NCI-H345 treated with DMSO at 0.1 percent for 48 hours (cell line): ENCODE measurements around the gene ITGAE.
"Not testable (repeated sequence)": the region's sequence is repeated elsewhere in the genome, so short reads cannot be mapped to it uniquely, and the experiment has no call there.

Source experiments
- DNase-seq: peaks from one replicate; lab custom pipeline; 2025; ENCODE audit not compliant: unreplicated experiment; lab: John Stamatoyannopoulos, UW

Gene ITGAE

DNA sequence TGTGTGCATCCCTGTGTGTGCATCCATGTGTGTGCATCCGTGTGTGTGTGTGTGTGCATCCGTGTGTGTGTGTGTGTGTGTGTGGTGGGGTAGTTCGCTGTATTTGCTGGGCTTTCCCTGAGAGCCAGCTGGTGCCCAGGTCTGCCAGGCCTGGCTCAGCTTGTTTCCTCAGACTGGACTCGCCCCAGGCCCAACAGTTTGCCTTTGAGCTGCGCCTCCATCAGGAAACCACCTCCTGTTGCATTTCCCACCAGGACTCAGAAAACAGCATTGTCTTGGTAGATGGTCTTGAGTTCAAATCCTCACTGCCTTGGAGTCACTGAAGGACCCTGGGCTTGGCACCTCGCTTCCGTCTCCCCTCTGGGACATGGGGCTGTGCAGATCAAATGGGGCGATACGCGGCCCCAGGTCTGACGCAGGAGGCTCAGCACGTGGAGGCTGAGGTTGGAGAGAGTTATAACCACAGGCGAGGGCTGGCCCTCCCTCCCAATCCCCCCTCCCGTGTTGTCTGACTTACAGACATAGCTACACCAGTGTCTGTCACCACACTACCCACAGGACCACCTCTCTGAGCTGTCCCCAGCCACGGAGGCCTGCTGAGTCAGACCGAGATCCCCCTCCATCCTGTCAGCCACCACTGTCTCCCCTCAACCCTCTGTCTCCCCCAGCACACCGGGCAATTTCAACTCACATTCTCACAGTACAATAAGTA lies 4.7 kb downstream of the ITGAE start:
- no peak for DNase-seq

DNA sequence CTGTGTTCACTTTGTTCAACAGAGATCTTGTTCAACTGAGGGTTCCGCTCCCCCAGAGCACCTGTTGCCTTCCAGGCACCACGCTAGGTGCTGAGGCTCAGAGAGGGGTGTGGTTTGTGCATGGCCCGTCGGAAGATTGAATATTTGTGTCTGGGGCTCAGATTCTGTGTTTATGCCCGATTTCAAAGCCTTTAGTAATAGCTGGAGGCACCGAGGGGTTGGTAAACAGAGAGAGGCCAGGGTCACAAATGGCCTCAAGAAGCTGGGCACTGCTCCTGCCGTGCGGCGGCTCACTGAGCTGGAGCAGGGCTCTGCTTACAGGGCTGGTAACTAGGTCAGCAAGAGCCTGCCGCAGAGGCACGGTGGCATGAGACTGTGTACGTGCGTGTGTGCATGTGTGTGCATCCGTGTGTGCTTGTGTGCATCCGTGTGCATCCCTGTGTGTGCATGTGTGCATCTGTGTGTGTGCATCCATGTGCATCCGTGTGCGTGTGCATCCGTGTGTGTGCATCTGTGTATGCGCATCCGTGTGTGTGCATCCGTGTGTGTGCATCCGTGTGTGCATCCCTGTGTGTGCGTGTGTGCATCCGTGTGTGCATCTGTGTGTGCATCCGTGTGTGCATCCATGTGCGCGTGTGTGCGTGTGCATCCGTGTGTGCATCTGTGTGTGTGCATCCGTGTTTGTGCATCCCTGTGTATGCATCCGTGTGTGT lies 5.4 kb downstream of the ITGAE start:
- no peak for DNase-seq

DNA sequence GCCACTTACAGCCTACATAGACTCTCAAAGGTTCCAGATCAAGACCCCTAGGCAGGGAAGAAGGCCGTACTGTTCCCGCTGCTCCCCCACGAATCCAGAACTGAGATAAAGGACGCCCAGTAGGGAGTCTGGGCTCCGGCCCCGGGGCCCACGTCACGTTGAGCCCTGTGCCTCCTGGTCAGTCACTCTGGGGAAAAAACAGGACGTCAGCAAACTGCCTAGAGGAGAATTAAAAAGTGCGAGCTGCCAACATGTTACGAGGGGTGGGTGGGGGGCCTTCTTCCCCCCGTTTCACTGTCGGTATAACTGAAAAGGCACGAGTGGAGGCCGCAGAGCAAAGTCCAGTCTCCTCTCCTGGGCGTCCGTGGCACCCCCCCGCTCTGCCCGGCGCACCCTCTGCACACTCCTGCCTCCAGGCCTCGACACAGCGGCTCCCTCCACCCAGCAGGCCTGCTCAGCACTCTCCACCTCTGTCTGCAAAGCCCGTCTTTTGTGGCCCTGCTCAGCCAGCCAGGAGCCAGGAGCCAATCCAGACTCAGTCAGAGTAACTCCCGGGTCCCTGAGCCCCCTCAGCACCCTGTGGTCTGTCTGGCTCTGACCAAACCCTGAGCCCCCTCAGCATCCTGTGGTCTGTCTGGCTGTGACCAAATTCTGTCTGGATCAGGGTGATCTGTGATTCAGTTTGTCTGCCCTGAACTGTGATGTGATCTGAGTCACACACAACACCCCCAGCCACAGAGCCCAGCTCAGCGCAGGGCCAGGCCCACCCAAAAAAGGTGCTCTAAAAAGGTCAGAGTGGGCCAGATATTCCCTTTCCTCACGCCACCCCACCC lies 6.2 kb downstream of the ITGAE start:
- no peak for DNase-seq

DNA sequence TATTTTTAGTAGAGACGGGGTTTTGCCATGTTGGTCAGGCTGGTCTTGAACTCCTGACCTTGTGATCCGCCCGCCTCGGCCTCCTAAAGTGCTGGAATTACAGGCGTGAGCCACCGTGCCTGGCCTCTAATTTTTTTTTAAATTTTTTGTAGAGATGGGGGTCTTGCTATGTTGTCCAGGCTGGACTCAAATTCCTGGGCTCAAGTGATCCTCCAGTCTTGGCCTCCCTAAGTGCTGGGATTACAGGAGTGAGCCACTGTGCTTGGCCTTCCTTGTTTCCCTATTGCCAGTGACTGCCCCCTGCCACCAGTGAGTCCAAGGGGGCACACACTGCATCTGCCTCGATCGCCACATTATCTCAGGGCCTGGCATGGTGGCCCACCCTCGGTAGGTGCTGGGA lies 6.8 kb downstream of the ITGAE start:
- DNase-seq, result not testable (repeated sequence)

DNA sequence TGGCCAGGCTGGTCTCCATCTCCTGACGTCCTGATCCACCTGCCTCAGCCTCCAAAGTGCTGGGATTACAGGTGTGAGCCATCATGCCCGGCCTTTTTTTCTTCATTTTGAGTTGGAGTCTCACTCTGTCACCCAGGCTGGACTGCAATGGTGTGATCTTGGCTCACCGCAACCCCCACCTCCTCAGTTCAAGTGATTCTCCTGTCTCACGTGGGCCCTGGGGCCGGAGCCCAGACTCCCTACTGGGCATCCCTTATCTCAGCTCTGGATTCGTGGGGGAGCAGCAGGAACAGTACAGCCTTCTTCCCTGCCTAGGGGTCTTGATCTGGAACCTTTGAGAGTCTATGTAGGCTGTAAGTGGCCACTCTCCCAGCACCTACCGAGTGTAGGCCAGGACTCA lies 7.7 kb downstream of the ITGAE start:
- DNase-seq, result not testable (repeated sequence)

DNA sequence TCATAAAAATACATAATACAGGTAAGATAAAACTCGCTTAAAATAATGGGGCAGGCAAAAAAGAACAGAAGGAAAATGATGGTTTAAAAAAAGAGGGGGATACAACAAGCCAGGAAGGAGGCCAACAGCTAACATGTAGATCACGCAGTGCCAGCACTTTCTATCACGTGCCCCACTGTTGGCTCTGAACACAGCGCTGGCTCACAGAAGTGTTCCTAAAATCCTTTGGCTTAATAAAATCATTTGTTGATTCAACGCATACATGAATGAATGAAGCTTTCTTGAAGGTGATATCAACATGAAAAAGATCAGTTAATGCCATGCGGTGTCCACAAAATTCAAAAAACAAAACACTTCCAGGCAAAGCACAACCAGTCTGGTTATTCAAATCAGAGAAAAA lies 8.5 kb downstream of the ITGAE start:
- DNase-seq, result no peak

DNA sequence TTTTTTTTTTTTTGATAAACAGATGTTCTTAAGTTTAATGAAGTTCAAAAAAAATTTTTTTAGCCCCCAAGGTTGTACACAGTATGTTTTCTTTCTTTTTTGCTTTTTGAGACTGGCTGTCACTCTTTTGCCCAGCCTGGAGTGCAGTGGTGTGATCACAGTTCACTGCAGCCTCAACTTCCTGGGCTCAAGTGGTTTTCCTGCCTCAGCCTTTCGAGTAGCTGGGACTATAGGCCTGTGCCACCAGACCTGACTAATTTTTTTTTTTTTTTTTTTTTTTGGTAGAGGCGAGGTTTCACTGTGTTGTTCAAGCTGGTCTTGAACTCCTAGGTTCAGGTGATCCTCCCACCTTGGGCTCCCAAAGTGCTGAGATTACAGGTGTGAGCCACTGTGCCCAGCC lies 12.8 kb downstream of the ITGAE start:
- no peak for DNase-seq

DNA sequence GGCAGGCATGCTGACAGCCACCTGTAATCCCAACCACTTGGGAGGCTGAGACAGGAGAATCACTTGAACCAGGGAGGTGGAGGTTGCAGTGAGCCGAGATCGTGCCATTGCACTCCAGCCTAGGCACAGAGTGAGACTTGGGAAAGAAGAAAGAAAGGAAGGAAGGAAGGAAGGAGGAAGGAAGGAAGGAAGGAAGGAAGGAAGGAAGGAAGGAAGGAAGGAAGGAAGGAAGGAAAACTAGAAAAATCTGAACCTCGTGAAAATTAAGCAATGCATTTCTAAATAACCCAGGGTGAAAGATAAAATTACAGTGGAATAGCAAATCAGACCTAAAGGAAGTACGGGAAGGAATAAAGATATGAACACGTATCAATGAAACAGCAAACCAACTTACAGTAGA lies 15.7 kb downstream of the ITGAE start:
- DNase-seq, result not testable (repeated sequence)

DNA sequence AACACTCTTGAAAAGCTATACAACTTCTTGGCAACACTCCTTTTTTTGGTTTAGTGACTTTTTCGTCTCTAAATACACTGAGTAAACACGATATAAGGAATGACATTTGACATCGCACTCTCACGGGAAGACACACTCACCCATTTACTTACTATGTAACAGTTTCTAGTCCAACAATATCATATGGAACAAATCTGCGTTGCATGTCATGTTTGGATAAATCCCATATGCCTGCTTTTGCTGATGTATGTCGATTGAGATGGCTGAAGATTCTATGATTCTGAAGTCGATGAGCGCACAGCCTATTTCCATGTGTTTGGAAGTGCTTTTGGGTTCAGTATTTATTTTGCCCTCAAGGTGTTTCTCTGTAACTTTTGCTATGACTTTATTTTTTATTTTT lies 18.2 kb downstream of the ITGAE start:
- DNase-seq, result no peak

DNA sequence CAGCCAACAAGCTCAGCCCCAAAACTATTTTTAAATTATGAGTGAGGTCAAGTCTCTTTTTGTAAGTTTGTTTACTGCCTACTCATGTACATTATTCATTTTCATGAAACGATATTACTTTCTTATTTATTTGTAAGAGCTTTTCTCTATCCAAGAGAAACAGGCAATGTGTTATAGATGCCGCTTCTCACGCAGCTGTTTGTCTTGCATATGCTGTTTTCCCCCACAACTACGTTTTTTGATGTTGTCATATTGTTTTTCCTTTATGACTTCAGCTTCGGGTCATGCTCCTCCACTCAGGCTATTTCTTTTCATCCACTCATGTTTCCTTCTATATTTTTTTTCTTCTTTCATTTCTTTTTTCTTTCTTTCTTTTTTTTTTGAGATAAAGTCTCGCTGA lies 20.0 kb downstream of the ITGAE start:
- DNase-seq, result no peak

DNA sequence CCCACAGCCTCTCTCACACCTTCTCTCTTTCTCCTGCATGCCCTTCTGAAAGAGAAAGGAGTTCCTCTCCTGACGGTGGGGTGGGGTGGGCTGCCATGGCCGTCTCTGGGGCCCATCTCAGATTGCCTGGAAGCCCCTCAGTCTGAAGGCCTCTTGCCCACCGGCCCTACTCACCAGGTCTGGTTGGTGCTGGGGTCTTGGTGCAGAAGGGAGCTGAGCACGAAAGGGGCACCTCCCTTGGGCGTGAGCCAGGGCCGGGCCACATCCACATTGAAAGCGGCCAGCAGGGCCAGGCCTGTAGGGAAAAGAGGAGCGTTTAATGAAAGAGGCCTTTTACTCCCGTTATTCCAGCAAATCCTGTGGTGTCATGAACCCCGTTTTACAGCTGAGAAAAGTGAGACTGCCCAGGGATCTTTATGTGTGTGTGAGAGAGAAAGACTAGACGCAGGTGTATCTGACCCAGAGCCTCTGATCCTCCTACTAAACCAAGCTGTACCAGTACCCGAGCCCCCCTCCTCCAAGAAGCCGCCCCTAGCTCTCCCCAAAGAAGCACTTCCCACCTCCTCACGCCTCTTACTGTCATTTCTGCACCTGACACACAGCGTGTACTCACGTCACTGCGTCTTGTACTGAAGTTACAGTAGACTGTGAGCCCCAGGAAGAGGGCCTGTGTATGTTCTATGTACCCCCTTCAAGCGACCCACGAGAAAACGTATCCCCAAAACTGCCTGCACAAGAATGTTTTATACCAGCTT lies 23.4 kb downstream of the ITGAE start:
- DNase-seq, result no peak

DNA sequence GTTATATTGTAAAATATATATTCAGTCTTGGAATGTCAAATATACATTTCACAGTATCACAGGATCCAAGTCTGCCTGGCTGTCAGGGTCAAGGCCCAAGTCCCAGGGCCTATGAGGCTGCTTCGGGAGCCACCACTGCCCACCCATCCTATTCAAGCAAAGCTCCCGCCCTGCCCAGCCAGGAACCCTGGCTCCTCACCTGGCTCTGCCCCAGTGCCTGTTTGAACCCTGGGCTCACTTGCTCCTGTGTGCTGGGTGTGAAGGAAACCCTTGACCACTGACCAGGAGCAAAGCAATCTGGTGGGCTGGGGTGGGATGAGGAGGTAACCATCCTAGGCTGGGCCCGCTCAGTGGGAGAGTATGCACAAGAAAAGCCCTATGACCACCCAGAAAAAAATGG lies 27.0 kb downstream of the ITGAE start:
- DNase-seq, result no peak

DNA sequence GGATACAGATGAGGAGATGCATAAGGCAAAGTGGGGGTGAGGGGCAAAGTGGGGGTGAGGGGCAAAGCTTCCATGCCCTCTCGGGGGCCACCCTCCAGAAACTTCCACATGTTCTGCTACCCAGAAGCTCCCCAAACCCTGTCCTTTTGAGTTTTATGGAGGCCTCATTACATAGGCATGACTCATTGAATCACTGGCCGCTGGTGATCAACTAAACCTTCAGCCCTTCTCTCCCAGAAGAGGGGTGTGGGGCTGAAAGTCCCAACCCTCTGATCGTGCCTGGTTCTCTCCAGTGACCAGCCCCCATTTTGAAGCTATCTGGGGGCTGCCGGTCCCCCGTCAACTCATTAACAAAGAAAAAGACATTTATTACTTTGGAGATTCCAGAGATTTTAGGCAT lies 27.5 kb downstream of the ITGAE start:
- DNase-seq, result no peak

DNA sequence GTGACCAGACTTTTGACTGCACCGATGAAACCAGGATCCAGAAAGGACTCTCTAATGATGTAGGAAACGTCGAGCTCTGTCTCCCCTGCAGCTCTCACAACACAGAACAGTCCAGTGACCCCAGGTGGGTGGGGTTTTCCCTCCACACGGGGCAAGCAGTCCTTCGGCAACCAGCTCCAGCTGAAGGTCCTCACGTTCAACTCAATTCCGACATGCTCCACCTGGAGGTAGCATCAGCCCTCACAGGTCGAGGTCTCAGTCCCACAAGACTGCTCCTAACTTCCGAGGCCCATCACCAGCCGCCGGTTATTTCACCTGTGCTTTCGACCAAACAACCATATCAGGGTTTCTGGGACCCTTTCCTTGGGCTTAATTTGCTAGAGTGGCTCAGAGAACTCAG lies 28.2 kb downstream of the ITGAE start:
- DNase-seq, result no peak

DNA sequence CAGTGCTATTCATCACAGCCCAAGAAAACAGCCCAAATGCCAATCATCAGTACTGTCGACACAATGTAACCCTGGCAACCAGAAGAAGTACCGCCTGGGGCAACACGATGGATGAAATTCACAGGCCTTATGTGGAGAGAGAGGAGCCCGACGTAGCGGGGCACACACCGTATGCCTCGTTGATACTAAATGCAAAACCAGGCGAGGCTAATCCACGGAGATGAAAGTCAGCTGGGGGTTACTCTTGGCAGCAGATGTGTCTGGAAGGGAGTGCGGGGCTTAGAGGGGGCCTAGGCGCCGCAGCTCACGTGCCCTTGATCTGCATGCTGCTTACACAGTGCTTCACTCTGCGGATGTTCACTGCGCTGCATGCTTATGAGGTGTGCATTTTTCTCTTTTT lies 29.8 kb downstream of the ITGAE start:
- no peak for DNase-seq

DNA sequence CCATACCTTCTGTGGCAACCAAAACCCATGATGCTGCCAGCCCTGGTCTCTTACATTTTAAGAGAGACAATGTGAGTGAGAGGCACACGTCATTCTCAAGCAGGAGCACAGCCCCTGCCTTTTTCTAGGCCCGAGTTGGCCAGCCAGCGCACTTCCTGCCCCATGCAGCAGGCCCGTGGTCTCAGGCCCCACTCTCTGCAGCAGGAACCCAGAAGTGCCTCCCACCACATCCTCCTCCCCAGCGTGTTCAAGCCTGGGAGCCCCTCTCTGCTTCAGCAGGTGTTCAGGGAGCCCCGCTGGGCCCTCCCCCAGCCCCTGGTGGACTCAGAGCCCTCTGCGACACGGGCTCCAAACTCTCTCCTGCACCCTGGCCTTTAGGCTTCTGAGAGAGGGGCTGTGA lies 30.5 kb downstream of the ITGAE start:
- no peak for DNase-seq

DNA sequence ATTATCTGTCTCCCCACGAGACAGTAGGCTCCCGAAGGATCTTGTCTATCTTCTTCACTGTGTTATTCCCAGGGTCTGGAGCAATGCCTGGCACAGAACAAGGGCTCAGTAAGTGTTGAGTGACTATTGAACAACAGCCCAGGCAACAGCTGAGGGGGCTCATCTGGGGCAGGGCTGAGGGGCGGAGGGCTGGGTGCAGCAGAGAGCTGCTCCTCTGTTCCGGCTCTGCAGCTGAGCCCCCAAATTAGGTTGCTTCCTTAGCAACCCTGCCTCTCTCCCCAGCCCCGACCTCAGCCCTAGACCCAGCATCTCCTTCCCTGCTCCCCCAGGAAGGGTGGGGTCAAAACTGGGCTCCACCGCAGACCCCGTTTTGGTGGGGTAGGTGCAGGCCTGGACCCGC lies 32.2 kb downstream of the ITGAE start:
- no peak for DNase-seq

DNA sequence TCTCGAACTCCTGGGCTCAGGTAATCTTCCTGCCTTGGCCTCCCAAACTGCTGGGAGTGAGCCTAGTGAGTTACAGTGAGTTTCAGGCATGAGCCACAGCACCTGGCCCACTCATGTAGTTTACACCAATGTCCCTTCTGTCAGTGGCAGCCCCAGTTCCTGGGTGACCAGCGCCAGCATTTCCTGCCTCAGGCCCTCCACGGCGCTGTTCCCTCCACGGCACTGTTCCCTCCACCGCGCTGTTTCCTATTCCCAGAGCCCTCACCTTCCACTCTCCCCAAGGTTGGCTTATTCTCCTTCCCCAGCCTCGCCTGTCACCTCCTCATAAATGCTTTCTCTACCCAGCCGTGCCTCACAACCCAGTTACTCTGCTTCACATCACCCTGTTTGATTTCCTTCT lies 32.6 kb downstream of the ITGAE start:
- no peak for DNase-seq

DNA sequence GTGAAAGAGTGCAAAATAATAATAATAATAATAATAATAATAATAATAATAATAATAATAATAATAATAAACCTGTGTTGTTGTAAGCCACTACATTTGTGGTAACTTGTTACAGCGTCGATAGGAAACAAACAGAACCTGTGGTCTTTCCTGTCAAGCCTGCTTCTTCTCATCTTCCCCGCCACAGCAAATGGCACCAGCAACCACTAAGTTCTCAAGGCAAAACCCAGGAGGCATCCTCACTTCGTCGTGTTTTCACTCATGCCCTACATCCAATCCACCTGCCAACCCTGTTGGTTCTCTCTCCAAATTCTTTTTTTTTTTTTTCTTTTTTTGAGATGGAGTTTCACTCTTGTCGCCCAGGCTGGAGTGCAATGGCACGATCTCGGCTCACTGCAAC lies 34.2 kb downstream of the ITGAE start:
- no peak for DNase-seq

DNA sequence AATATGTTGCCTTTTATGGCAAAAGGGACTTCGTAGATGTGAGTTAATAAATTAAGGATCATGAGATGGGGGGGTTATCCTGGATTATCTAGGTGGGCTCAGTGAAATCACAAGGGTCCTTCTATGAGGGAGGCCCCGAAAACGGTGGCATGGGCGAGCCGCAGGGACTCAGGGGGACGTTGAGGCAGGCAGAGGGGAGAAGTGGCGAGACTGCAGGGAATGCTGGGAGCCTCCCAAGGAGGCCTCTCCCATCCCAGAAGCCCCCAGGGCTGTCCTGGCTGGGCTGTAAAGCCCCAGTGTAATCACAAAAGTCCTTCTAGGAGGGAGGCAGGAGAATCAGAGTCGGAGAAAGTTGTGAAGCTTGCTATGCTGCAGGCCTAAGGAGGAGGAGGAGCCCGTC lies 35.0 kb downstream of the ITGAE start:
- DNase-seq, result no peak

DNA sequence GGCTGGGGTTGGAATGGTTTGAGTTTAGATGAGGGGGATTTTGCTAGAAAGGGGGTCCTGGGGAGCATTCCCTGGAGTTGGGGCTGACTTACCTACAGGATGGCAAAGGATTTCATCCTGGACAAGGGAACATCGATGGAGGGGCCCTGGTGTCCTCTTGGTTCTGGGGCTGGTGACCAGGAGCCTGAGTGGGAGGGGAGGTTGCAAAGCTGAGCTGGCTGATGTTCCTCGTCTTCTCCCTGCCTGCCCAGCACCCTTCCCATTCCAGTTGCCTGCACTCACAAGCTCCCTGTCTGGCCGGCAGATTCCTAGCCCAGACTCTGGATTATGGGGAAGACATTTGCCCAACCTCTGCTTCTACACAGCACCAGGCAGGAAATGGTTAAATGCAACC lies 37.2 kb downstream of the ITGAE start:
- DNase-seq, result no peak
